Measurements from ENCODE around the gene EEFSEC. TPM values are rescaled to one million over a fixed set of nuclear protein-coding genes. Genes with fewer than 3 reads are reported as not detected.

The EEFSEC gene
- total RNA-seq, 1 experiment from 2014 or later, result 9.5 TPM

GRCh38 chr3:128427872-128428822 lies 274.9 kb downstream of the EEFSEC start:
- no peaks in the 10 kb centered on the region for H3K9me3 ChIP-seq (ENCODE audit: control insufficient read depth, low read depth, low read length)
- no peak overlapping the region; the same call in 1 of the 2 replicates for H2BK15ac ChIP-seq (ENCODE audit: low read depth, low read length)
- H3K4ac ChIP-seq (ENCODE audit: low read depth, low read length), result no peak overlapping the region
- Mint-ChIP-seq H3K27me3 (ENCODE audit: low read depth) (peaks cover 88% of the 10 kb centered on the region), H3K36me3 (ENCODE audit: insufficient read depth in 1 of 3, low read depth in 3 of 3) (no peaks in the 10 kb centered on the region; a peak in 2 of 7 replicates), H3K4me3 (no peak overlapping the region), H3K4me1 (peaks cover 32 to 46% of the 10 kb centered on the region in 2 experiments), H3K9me3 (no peaks in the 10 kb centered on the region; a peak in 1 of 5 replicates), H3K27ac (no peak overlapping the region)
- no peak overlapping the region for H3K14ac ChIP-seq (ENCODE audit: insufficient read depth, low read length)
- no peak overlapping the region for H2BK5ac ChIP-seq (ENCODE audit: insufficient read length, low read length)
- H2BK12ac ChIP-seq (ENCODE audit: insufficient read length, low read depth, low read length), result no peak overlapping the region
- no peak overlapping the region for H3K9ac ChIP-seq (ENCODE audit: extremely low read depth, insufficient read length, low read length)
- no peak overlapping the region for H3K18ac ChIP-seq (ENCODE audit: insufficient read length, low read depth, low read length)
- no peak for DNase-seq
- peaks cover 20% of the 10 kb centered on the region; the same call in 1 of the 2 replicates for H3K27me3 ChIP-seq (ENCODE audit: insufficient read depth, low read length)
- no CpG with 5 or more reads among the region's 19 CpGs for WGBS (ENCODE audit: extremely low coverage, insufficient read length, low lambda C conversion rate)
- H3K79me2 ChIP-seq (ENCODE audit: insufficient read depth, low read length), result no peaks in the 10 kb centered on the region
- H3K23ac ChIP-seq (ENCODE audit: insufficient read length, low read depth, low read length), result no peak overlapping the region
- no peak overlapping the region for H3T11ph ChIP-seq (ENCODE audit: low read length)
- H4K91ac ChIP-seq (ENCODE audit: insufficient read length, low read depth, low read length), result no peak overlapping the region
- no peak overlapping the region for H2BK20ac ChIP-seq (ENCODE audit: low read depth, low read length, poor library complexity, severe bottlenecking)
- H3K27ac ChIP-seq (ENCODE audit: insufficient read length, low read depth, low read length), result no peak overlapping the region
- peaks cover 11% of the 10 kb centered on the region for H3K23me2 ChIP-seq (ENCODE audit: insufficient read length, low read depth, low read length, poor library complexity, severe bottlenecking)
- H4K8ac ChIP-seq (replicated peaks; ENCODE audit: insufficient read length, low read depth, low read length), result no peak overlapping the region
- no peak overlapping the region for H2AK5ac ChIP-seq (ENCODE audit: insufficient read length, low read length)
- no peak overlapping the region for H3K56ac ChIP-seq (ENCODE audit: insufficient read length, low read depth, low read length)
- no peak overlapping the region for H3K4me2 ChIP-seq (ENCODE audit: insufficient read depth, insufficient read length, low read length)
- H2BK120ac ChIP-seq (ENCODE audit: low read depth, low read length, poor library complexity, severe bottlenecking), result no peak overlapping the region
- H4K20me1 ChIP-seq (ENCODE audit: control insufficient read depth, insufficient read depth, insufficient read length), result no peaks in the 10 kb centered on the region
- no peak for TF ChIP-seq CTCF (conservative IDR thresholded peaks at IDR 0.05)
- no peak overlapping the region for H2AFZ ChIP-seq (ENCODE audit: low read length)
- no peak overlapping the region for H4K5ac ChIP-seq (ENCODE audit: insufficient read length, low read depth, low read length)
- no peaks in the 10 kb centered on the region; the same call in 1 of the 2 replicates for H3K4me1 ChIP-seq (ENCODE audit: insufficient read depth, low read length)
- H3K79me1 ChIP-seq (ENCODE audit: insufficient read depth, low read depth, low read length, poor library complexity, severe bottlenecking), result no peaks in the 10 kb centered on the region
